Daoy (cell line): ENCODE measurements around the gene KCNN1. TPM values are rescaled to one million over a fixed set of nuclear protein-coding genes. Genes with fewer than 3 reads are reported as not detected.

Experiments used
- DNase-seq: peaks from one replicate; pipeline ENCODE4 v3.0.0-alpha.2; 2015; ENCODE audit warnings: low read depth
- total RNA-seq: library from RNA; depleted of rRNA; stranded (reverse); fragments of >200 nt; shearing (Covaris generic); gene quantifications from 2 replicates; pipeline ENCODE4 v1.2.3, GENCODE V29; 2014

KCNN1 gene
- total RNA-seq, 1 experiment from 2014 or later, result 0.06 TPM

DNA sequence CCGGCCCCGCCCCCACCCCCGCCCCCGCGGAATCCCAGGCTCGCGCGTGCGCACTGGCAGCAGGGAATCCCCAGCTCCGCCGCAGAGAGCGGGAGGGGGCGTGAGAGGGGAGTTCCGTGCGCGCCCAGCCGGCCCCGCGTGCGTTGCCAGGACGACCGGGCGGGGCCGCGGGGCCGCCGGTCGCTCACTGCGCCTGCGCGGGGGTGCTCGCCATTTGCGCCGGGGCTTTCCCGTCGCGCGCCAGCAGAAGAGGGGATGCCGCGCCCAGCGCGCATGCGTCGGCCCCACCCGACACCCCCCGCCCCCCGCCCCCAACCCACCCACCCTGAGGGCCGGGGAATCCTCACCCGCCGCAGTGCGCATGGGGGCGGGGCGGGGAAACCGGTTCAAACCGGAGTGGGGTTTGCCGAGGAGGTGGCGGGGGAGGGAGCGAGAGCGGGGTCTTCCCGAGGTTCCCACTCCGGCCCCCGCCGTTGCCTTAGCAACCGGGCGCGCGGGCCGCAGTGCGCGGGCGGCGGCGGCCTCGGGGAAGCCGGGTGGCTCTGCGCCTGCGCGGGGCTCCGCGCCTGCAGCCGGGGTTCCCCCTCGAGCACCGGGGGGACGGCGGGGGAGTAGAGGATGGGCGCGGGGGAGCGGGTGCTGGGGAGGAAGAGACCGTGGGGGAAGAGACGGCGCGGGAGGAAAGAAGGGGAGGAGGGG lies 18.9 kb upstream of the KCNN1 start:
- peak; percentile 97 for DNase-seq

GRCh38 chr19:17948514-17948900 lies 18.4 kb upstream of the KCNN1 start:
- no peak for DNase-seq

- DNase-seq, result no peak
These were observed 17.7 kb upstream of the KCNN1 start for GRCh38 chr19:17948931-17949930.

DNA sequence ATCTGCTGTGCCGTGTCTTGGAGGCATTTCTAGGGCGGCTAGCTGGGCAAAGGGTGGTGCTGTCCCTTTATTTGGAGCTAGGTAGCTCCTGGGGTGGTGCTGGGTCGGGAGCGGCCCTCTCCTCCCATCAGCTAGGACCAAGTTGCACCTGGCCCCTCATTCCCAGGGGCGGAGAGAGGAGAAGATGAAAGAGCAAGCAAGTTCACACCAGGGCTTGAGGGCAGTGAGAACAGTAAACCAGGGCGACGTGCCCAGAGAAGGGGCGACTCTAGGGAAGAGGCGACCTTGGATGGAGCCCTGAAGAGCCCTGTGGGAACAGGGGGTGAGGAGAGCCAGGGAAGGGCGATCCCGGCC lies 17.0 kb upstream of the KCNN1 start:
- DNase-seq, result no peak

DNA sequence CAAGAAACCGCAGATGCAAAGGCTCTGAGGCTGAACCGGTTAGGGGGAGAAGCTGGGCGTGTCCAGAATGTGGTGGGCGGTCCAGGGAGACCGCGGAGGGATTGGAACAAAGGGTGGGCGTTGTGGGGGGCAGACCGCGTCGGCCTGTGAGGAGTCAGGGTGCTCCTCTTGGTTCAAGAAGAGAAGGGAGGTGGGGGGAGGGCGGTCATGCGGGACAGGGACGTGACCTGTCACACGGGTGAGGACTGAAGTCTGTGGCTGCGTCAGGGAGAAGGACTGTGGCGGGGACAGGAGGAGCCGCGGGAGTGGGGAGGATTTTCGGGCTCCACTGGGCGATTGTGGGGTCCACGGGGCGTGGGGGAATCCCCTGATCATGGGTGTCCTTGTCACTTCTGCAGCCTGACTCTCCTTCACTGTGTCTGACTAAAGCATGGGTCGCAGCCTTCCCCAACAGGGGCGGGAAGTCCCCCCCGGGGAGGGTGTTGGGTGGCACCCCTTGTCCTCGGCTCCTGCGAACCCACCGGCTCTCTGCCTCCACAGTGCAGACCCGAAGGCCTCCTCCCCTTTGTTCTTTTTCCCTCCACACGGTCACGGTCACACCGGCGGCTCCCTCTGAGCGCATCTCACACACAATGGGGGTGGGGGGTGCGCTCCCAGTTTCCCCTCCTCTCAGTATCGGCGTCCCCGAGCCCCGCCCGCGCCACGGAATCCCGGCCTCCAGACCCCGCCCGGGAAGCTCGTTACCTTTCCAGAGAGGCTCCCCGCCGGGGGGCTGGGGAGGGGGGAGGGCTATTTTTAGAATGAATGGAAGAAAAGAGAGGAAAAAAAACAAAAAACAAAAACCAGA lies 16.4 kb upstream of the KCNN1 start:
- peak; percentile 50 for DNase-seq

- DNase-seq, result no peak
These were observed 15.5 kb upstream of the KCNN1 start for GRCh38 chr19:17951157-17951989.

DNA sequence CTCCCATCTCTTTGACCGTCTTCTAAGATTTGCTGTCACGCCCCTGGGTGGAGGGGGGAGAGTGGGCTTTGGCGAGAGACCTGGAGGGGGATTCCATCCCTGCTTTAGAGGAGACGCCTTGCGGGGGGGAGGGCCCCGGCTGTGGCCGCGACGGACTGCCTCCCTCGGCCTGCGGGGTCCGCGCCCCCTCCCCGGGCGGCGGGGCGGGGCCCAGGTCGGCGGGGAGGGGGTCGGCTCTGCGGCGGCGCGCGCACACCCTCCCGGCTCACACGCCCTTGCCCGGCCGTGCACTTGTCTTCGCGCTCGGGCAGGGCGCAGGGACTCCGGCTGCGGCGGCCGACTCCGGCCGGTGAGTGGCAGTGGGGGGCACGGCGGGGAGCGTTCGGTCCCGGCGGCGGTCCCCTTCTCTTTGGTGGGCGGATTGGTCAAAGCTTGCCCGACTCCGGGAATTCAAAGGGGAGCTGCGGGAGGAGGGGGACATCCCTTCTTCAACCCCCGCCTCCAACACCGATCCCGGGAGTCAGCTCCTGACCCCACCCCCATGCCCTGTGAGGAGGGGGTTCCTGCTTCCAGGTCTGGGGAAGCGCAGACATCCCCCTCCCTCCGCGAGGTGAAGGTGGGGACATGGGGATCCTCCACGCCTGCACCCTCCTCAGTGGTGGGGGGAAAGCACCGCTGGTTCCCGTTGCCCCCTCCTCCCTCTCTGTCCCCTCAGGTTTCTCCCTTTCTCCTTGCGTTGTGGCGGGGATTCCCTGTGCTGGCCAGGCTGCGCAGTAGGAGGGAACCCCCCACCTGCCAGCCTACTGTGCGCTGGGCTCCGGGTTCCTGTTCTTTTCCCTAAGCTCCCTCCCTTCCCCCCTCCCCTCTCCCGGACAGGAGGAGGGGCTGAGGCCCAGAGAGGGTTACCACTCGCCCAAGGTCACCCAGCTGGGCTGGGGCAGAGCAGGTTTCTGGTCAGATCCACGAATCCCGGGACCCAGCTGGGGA lies 14.6 kb upstream of the KCNN1 start:
- no peak for DNase-seq

DNA sequence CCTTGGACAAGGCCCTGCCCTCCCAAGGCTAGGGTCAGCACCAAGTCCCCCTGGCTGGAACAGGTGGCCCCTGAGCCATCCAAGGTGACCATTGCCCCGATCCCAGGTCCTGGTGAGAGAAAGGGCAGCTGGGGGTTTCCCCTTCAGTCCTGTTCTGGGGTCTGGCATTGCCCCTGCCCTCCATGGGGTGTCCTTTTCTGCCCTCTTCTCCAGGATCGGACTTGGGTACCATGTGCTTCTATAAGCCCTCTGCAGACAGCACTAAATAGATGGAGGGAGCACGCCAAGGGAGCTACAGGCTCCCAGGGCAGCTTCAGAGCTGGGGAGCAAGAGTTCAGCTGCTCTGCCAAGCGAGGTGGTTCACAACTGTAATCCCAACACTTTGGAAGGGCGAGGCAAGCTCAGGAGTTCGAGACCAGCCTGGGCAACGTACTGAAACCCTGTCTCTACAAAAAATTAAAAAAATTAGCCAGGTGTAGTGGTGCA lies 13.5 kb upstream of the KCNN1 start:
- DNase-seq, result no peak

- DNase-seq, result no peak
These were observed 13.0 kb upstream of the KCNN1 start for GRCh38 chr19:17953869-17954268.

- DNase-seq, result no peak
These were observed 12.5 kb upstream of the KCNN1 start for GRCh38 chr19:17954401-17954800.

DNA sequence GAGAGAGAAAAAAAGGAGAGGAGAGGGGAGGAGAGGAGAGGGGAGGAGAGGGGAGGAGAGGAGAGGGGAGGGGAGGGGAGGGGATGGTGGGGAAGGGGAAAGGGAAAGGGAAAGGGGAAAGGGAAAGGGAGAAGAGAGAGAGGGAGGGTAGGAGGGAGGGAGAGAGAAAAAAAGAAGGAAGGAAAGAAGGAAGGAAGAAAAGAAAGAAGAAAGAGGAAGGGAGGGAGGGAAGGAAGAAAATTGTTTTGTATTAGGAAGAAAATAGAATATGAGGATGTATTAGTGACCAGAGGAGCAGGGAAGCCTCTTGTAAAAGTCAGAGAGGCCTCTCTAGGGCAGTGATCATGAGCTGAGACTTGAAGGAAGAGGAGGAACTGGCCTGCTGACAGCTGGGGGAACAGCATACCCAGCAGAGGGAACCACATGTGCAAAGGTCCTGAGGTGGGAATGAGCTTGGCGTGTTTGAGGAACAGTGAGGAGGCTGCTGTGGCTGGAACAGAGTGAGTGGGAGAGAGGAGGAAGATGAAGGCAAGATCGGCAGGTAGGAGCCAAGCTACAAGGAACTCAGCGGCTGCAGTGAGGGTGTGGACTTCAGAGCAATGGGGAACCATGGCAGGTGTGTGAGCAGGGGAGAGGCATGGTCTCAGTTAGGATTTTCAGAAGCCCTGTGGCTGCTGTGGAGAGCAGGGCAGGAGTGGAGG lies 9.6 kb upstream of the KCNN1 start:
- no peak for DNase-seq

- DNase-seq, result no peak
These were observed 9.0 kb upstream of the KCNN1 start for GRCh38 chr19:17957885-17958284.

DNA sequence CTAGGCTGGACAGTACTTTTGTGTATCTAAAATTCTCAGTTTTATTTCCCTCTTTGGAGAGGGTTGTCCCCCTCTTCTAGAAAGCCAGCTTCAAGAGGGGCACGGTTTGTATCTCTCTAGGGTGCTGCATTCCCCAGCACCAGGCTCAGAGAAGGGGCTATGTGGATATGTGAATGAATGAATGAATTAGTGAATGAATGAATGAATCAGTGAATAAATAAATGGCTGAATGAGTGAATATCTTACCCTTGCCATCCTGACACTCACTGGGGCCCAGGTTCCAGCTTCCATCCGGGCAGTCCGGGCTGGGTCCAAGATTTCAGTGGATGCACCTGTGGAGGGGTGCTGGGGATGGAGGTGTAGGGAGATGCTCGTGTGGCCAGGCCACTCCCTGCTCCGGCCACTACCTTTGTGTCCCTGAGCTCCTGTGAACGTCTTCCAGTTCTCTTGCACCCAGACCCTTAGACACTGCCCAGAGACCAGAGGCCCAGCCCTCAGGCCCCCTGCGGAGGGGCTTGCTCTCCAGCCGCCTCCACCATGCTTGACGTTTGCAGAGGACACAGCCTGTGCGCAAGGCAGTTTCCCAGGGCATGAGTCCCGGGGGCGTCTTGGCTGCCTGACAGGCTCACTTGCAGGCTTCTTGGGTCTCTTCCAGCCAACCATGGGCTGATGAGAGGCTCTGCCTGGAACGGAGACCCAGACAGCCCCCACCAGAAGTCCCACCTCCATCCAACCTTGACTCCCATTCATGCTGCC lies 2.8 kb upstream of the KCNN1 start:
- DNase-seq, result no peak

GRCh38 chr19:17965370-17966128 lies 1.4 kb upstream of the KCNN1 start:
- DNase-seq, result no peak

DNA sequence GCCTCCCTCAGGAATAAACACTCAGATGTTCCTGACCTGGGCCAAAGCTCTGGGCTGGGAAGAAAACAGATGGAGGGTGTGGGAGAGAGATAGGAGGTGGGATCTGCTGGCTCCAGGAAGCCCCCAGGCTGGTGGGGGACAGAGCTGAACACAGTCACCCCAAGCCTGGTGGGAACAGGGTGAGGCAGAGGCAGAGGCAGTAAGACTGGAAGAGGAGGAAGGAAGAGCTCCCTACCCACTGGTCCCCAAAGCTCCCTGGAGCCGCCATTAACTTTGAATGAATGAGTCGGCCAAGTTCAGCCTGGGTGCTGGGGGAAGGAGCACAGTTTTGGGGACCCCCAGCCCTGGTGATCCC lies 801 bp upstream of the KCNN1 start:
- DNase-seq, result no peak

- DNase-seq, result no peak
These were observed 547 bp downstream of the KCNN1 start for GRCh38 chr19:17967257-17968051.

DNA sequence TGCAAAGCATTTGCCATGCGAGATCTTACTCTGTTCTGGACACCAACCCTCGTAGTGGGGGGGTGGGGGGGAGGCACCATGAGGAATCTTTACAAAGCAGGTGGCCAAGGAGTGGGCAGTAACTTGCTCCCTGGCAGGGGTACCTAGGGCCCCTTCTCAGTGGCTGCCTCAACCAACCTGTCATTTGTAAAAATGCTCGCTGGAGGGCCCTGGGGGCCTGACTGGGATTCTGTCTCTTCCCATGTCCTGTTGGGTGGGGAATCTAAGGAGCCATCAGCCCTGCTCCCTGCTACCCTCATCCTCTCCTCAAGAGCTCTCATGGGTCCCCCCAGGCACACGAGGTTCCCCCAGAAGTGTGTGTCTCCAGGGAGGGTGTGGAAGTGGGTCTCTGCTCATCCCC lies 1.5 kb downstream of the KCNN1 start:
- DNase-seq, result no peak
